Measurements from ENCODE around the gene HOTAIR.

- TF ChIP-seq CTCF (conservative IDR thresholded peaks at IDR 0.05): no peak
- TF ChIP-seq EZH2 (IDR thresholded peaks at IDR 0.05; ENCODE audit: low read depth): no peak
These were observed 13.9 kb upstream of the HOTAIR start for GRCh38 chr12:53988541-53989226.

All from PC-9 (cell line).